ENCODE data around the gene FLACC1. TPM values are rescaled to one million over a fixed set of nuclear protein-coding genes. Genes with fewer than 3 reads are reported as not detected.
"Not testable (repeated sequence)": the region's sequence is repeated elsewhere in the genome, so short reads cannot be mapped to it uniquely, and the experiment has no call there.

Gene FLACC1
- total RNA-seq, 1 donor from 2014 or later: 1.1 TPM

DNA sequence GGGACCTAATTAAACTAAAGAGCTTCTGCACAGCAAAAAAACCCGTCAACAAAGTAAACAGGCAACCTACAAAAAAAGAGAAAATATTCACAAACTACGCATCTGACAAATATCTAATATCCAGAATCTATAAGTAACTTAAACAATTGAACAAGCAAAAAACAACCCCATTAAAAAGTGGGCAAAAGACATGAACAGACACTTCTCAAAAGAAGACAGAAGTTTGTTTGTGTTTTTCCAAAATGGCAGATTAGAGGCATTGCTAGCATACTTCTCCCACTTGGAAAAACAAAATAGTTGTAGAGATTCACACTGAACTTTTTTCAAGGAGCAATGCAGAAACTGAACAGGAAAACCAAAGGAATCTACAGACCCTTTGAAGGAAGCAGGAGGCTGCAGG is 37.6 kb downstream of the FLACC1 start:
- no peaks in the 10 kb centered on the region for H3K27me3 Mint-ChIP-seq (ENCODE audit: unreplicated experiment)
- peaks cover 7% of the 10 kb centered on the region for H3K4me1 Mint-ChIP-seq (ENCODE audit: unreplicated experiment)
- no peaks in the 10 kb centered on the region for H3K9me3 Mint-ChIP-seq (ENCODE audit: unreplicated experiment)
- H3K4me3 Mint-ChIP-seq (ENCODE audit: unreplicated experiment): no peak overlapping the region
- DNase-seq (ENCODE audit: low spot score): no peak
- TF ChIP-seq CTCF (IDR thresholded peaks at IDR 0.05; ENCODE audit: unreplicated experiment): no peak
- peak overlapping the region; percentile 37 for H3K27ac Mint-ChIP-seq (ENCODE audit: unreplicated experiment)
- peaks cover 17% of the 10 kb centered on the region for H3K36me3 Mint-ChIP-seq (ENCODE audit: low read depth, unreplicated experiment)

DNA sequence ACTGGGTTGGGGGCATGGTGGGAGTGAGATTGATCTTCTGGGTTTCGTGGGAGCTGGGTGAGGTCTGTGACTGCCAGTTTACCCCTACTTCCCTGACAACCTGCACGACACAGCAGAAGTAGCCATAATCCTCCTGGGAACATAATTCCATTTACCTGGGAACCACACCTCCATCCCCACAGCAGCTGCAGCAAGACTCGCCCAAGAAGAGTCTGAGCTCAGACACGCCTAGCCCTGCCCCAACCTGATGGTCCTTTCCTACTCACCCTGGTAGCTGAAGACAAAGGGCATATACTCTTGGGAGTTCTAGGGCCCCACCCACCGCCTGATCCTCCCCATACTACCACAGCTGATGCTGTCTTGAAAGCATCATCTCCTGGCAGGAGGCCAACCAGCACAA is 43.8 kb downstream of the FLACC1 start:
- DNase-seq (ENCODE audit: low spot score): no peak
- peaks cover 2% of the 10 kb centered on the region for H3K27me3 Mint-ChIP-seq (ENCODE audit: unreplicated experiment)
- peaks cover 4% of the 10 kb centered on the region for H3K36me3 Mint-ChIP-seq (ENCODE audit: low read depth, unreplicated experiment)
- no peaks in the 10 kb centered on the region for H3K4me1 Mint-ChIP-seq (ENCODE audit: unreplicated experiment)
- no peak overlapping the region for H3K4me3 Mint-ChIP-seq (ENCODE audit: unreplicated experiment)
- H3K9me3 Mint-ChIP-seq (ENCODE audit: unreplicated experiment): no peaks in the 10 kb centered on the region
- H3K27ac Mint-ChIP-seq (ENCODE audit: unreplicated experiment): no peak overlapping the region
- TF ChIP-seq CTCF (IDR thresholded peaks at IDR 0.05; ENCODE audit: unreplicated experiment): no peak

GRCh38 chr2:201308914-201309313 is 48.2 kb downstream of the FLACC1 start:
- no peak for DNase-seq (ENCODE audit: low spot score)
- no peak for TF ChIP-seq CTCF (IDR thresholded peaks at IDR 0.05; ENCODE audit: unreplicated experiment)
- Mint-ChIP-seq H3K27ac (ENCODE audit: unreplicated experiment) (no peak overlapping the region), H3K4me1 (ENCODE audit: unreplicated experiment) (no peaks in the 10 kb centered on the region), H3K27me3 (ENCODE audit: unreplicated experiment) (peaks cover 2% of the 10 kb centered on the region), H3K9me3 (ENCODE audit: unreplicated experiment) (no peaks in the 10 kb centered on the region), H3K36me3 (ENCODE audit: low read depth, unreplicated experiment) (peaks cover 4% of the 10 kb centered on the region), H3K4me3 (ENCODE audit: unreplicated experiment) (peak overlapping the region; percentile 4)

- no peak overlapping the region for H3K4me3 Mint-ChIP-seq (ENCODE audit: unreplicated experiment)
- no peaks in the 10 kb centered on the region for H3K4me1 Mint-ChIP-seq (ENCODE audit: unreplicated experiment)
Measured at GRCh38 chr2:201307876-201308275, 49.3 kb downstream of the FLACC1 start.

DNA sequence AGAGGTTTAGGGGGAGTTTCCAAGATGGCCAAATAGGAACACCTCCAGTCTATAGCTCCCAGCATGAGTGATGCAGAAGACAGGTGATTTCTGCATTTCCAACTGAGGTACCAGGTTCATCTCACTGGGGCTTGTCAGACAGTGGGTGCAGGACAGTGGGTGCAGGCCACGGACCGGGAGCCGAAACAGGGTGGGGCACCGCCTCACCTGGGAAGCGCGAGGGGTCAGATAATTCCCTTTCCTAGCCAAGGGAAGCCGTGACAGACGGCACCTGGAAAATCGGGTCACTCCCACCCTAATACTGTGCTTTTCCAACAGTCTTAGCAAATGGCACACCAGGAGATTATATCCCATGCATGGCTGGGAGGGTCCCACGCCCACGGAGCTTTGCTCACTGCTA is 57.2 kb downstream of the FLACC1 start:
- Mint-ChIP-seq H3K9me3 (ENCODE audit: unreplicated experiment) (peaks cover 12% of the 10 kb centered on the region), H3K36me3 (ENCODE audit: low read depth, unreplicated experiment) (peaks cover 26% of the 10 kb centered on the region), H3K4me1 (ENCODE audit: unreplicated experiment) (peaks cover 11% of the 10 kb centered on the region)
- not testable (repeated sequence) for H3K27me3 Mint-ChIP-seq (ENCODE audit: unreplicated experiment); DNase-seq (ENCODE audit: low spot score); H3K4me3 Mint-ChIP-seq (ENCODE audit: unreplicated experiment); H3K27ac Mint-ChIP-seq (ENCODE audit: unreplicated experiment)

More at GRCh38 chr2:201307876-201308275, 49.3 kb downstream of the FLACC1 start:
- TF ChIP-seq CTCF (IDR thresholded peaks at IDR 0.05; ENCODE audit: unreplicated experiment): no peak
- H3K9me3 Mint-ChIP-seq (ENCODE audit: unreplicated experiment): no peaks in the 10 kb centered on the region
- H3K27ac Mint-ChIP-seq (ENCODE audit: unreplicated experiment): no peak overlapping the region
- H3K27me3 Mint-ChIP-seq (ENCODE audit: unreplicated experiment): peaks cover 2% of the 10 kb centered on the region
- DNase-seq (ENCODE audit: low spot score): no peak
- H3K36me3 Mint-ChIP-seq (ENCODE audit: low read depth, unreplicated experiment): peaks cover 4% of the 10 kb centered on the region
